HCT116 (cell line): Measurements from ENCODE around the gene GGA2. TPM values are rescaled to one million over a fixed set of nuclear protein-coding genes. Genes with fewer than 3 reads are reported as not detected.

ENCODE experiments used
- ATAC-seq: fragments of 200-7000 bp; cut with Tn5 transposase; 2 replicates; pipeline ENCODE4 v1.9.1; 2020; ENCODE audit warnings: mild to moderate bottlenecking, moderate library complexity
- BruUV-seq: library from RNA; stranded (reverse); fragments of 400-500 nt; replicated peaks from 2 replicates; lab custom pipeline; 2021; lab: Mats Ljungman, UMichigan
- CTCF ChIA-PET: fragments of 300-600 bp; sonication (Branson Sonifier 250); formaldehyde crosslinking; loops from one replicate; lab custom pipeline; 2021; ENCODE audit warnings: antibody characterized with exemption; lab: Charles Lee
- POLR2A ChIA-PET: fragments of 300-600, 350-600 bp; sonication (Branson Sonifier 250); formaldehyde crosslinking; loops from one replicate; lab custom pipeline; 2021; ENCODE audit warnings: antibody characterized with exemption; lab: Charles Lee
- RAD21 ChIA-PET, 2 experiments: fragments of 300-600 bp; sonication (Branson Sonifier 250); formaldehyde crosslinking; loops; one replicate each; lab custom pipeline; 2023; ENCODE audit warnings: low total read pairs in 2 of 2; ENCODE audit not compliant: uncharacterized antibody in 2 of 2, unreplicated experiment in 2 of 2, low non-redundant PET in 1 of 2; lab: Charles Lee
- DNase-seq: peaks from one replicate; pipeline ENCODE4 v3.0.0-alpha.2; 2010; ENCODE audit warnings: low read depth, low spot score
- H2AFZ ChIP-seq: fragments of 200-600 bp; shearing (Covaris generic), sonication (generic); 2 replicates; pipeline ENCODE4 v1.6.1; 2017; ENCODE audit warnings: low read depth, mixed run types, mixed read lengths, antibody characterized with exemption, low read length; ENCODE audit not compliant: poor library complexity, severe bottlenecking
- H3K27ac ChIP-seq: 2 replicates; pipeline ENCODE4 v1.5.1; 2012; ENCODE audit warnings: low read depth, low read length
- H3K27me3 ChIP-seq: fragments of 200-600 bp; sonication (generic); 2 replicates; pipeline ENCODE4 v1.6.1; 2016; ENCODE audit warnings: mixed run types, low read length, mixed read lengths; ENCODE audit not compliant: insufficient read depth
- H3K36me3 ChIP-seq, 2 experiments: fragments of 200-500 bp in 1 of 2; fragments of 200-600 bp in 1 of 2; sonication (Bioruptor generic) in 1 of 2; sonication (generic) in 1 of 2; 2 replicates each; pipeline versions ENCODE4 v1.5.1 to v1.6.1; 2014 to 2016; ENCODE audit warnings: low read length in 2 of 2, inconsistent platforms in 1 of 2, mixed read lengths in 1 of 2, mixed run types in 1 of 2; ENCODE audit not compliant: insufficient read depth in 2 of 2, control insufficient read depth in 1 of 2
- H3K4me1 ChIP-seq, 2 experiments: fragments of 200-600 bp in 1 of 2; sonication (generic) in 1 of 2; 2 replicates each; pipeline versions ENCODE4 v1.5.1 to v1.6.1; 2012 to 2017; ENCODE audit warnings: low read length in 2 of 2, inconsistent platforms in 1 of 2, mild to moderate bottlenecking in 1 of 2, mixed read lengths in 1 of 2, mixed run types in 1 of 2, moderate library complexity in 1 of 2; ENCODE audit not compliant: insufficient read depth in 2 of 2, control insufficient read depth in 1 of 2
- H3K4me2 ChIP-seq: fragments of 200-600 bp; sonication (generic); 2 replicates; pipeline ENCODE4 v1.6.1; 2017; ENCODE audit warnings: mixed run types, low read length, mixed read lengths
- H3K4me3 ChIP-seq, 2 experiments: fragments of 200-600 bp in 1 of 2; sonication (generic) in 1 of 2; replicated peaks in 1 of 2; 2 replicates each; pipeline ENCODE4 v1.5.1; 2011 to 2016; ENCODE audit warnings: low read length in 2 of 2, control low read depth in 1 of 2, low read depth in 1 of 2, mild to moderate bottlenecking in 1 of 2, mixed read lengths in 1 of 2, mixed run types in 1 of 2
- H3K79me2 ChIP-seq: fragments of 200-600 bp; sonication (generic); 2 replicates; pipeline ENCODE4 v1.6.1; 2017; ENCODE audit warnings: mild to moderate bottlenecking, mixed run types, low read length, moderate library complexity, mixed read lengths; ENCODE audit not compliant: insufficient read depth
- H3K9ac ChIP-seq: fragments of 200-600 bp; sonication (generic); 2 replicates; pipeline ENCODE4 v1.6.1; 2016; ENCODE audit warnings: low read length, mixed read lengths
- H3K9me2 ChIP-seq: fragments of 200-600 bp; sonication (generic), shearing (Covaris generic); 2 replicates; pipeline ENCODE4 v1.6.1; 2017; ENCODE audit warnings: mixed run types, mild to moderate bottlenecking, moderate library complexity; ENCODE audit not compliant: insufficient read depth
- H3K9me3 ChIP-seq, 2 experiments: fragments of 200-500 bp in 1 of 2; fragments of 200-600 bp in 1 of 2; sonication (Bioruptor generic) in 1 of 2; sonication (generic) in 1 of 2; 2 replicates each; pipeline ENCODE4 v1.6.1; 2014 to 2017; ENCODE audit warnings: low read length in 2 of 2, mixed read lengths in 2 of 2, inconsistent platforms in 1 of 2, low read depth in 1 of 2, mild to moderate bottlenecking in 1 of 2, mixed run types in 1 of 2, moderate library complexity in 1 of 2; ENCODE audit not compliant: control insufficient read depth in 1 of 2, insufficient read depth in 1 of 2
- H4K20me1 ChIP-seq: fragments of 200-600 bp; sonication (generic), shearing (Covaris generic); 2 replicates; pipeline ENCODE4 v1.6.1; 2017; ENCODE audit warnings: mixed run types, mild to moderate bottlenecking, moderate library complexity; ENCODE audit not compliant: insufficient read depth
- ATF3 ChIP-seq: IDR thresholded peaks from 2 replicates; pipeline ENCODE4 v1.6.1; 2012
- CEBPB ChIP-seq: IDR thresholded peaks from 2 replicates; pipeline ENCODE4 v1.6.1; 2012; ENCODE audit warnings: low read depth
- JUND ChIP-seq: IDR thresholded peaks from 2 replicates; pipeline ENCODE4 v1.6.1; 2012
- MAX ChIP-seq: IDR thresholded peaks from 2 replicates; pipeline ENCODE4 v1.6.1; 2012
- POLR2A ChIP-seq: IDR thresholded peaks from 2 replicates; pipeline ENCODE4 v1.7.0; 2011; ENCODE audit warnings: borderline replicate concordance; ENCODE audit not compliant: insufficient read depth, insufficient read length; ENCODE audit errors: extremely low read depth
- REST ChIP-seq: IDR thresholded peaks from 2 replicates; pipeline ENCODE4 v1.6.1; 2012; ENCODE audit warnings: low read depth
- SP1 ChIP-seq: IDR thresholded peaks from 2 replicates; pipeline ENCODE4 v1.6.1; 2012; ENCODE audit warnings: low read depth
- TCF7L2 ChIP-seq: IDR thresholded peaks from 2 replicates; pipeline ENCODE4 v1.7.0; 2011; ENCODE audit warnings: borderline replicate concordance, inconsistent platforms; ENCODE audit not compliant: insufficient read depth, insufficient read length; ENCODE audit errors: extremely low read depth
- YY1 ChIP-seq: IDR thresholded peaks from 2 replicates; pipeline ENCODE4 v1.6.1; 2011; ENCODE audit warnings: low read length, low read depth, moderate library complexity, mild to moderate bottlenecking; ENCODE audit not compliant: insufficient replicate concordance; ENCODE audit errors: extremely low read depth
- ZBTB33 ChIP-seq: IDR thresholded peaks from 2 replicates; pipeline ENCODE4 v1.6.1; 2011; ENCODE audit warnings: mild to moderate bottlenecking, low read length, moderate library complexity; ENCODE audit not compliant: insufficient replicate concordance; ENCODE audit errors: extremely low read depth
- ZNF274 ChIP-seq: fragments of 200-500 bp; sonication (Bioruptor generic); IDR thresholded peaks from 2 replicates; pipeline ENCODE4 v1.6.1; 2014; ENCODE audit warnings: mild to moderate bottlenecking, low read depth, low read length, inconsistent platforms
- intact Hi-C: fragments of 100-400 bp; cut with micrococcal nuclease; formaldehyde crosslinking; loops from 2 replicates; pipeline ENCODE4 v1.10.0; 2022
- total RNA-seq: library from RNA; stranded (reverse); gene quantifications from one replicate; pipeline ENCODE4 v1.2.1, GENCODE V29; 2021; ENCODE audit not compliant: unreplicated experiment

Gene GGA2
- total RNA-seq, 1 experiment from 2014 or later = 68.3 TPM

- TF ChIP-seq JUND (no peak), POLR2A (no peak), ZBTB33 (no peak), TCF7L2 (no peak)
- Histone ChIP-seq H4K20me1 (no peaks in the 10 kb centered on the region), H3K36me3 (peaks cover 34 to 39% of the 10 kb centered on the region in 2 experiments), H3K4me3 (no peak overlapping the region), H3K27me3 (no peaks in the 10 kb centered on the region), H3K9ac (no peak overlapping the region), H2AFZ (no peak overlapping the region), H3K4me2 (no peak overlapping the region), H3K9me2 (no peaks in the 10 kb centered on the region), H3K4me1 (peaks cover 4 to 9% of the 10 kb centered on the region in 2 experiments; a peak in 2 of 4 replicates), H3K27ac (no peak overlapping the region), H3K79me2 (peaks cover 40% of the 10 kb centered on the region), H3K9me3 (no peaks in the 10 kb centered on the region)
- ATAC-seq (no peak), DNase-seq (no peak)
- POLR2A ChIA-PET = no interaction called here
- CTCF ChIA-PET = no interaction called here
- RAD21 ChIA-PET = no interaction called here
- BruUV-seq = no TSS peak
- intact Hi-C loops = loop anchor here (10.0 kb wide), 1 partner anchor 983 kb away; the partner anchor contains the start of gene RBBP6
Observed at GRCh38 chr16:23552161-23552560, 41.9 kb upstream of the GGA2 start.

- ChIA-PET POLR2A (no interaction called here), RAD21 (no interaction called here), CTCF (no interaction called here)
- Histone ChIP-seq H3K9me2 (no peaks in the 10 kb centered on the region), H3K4me3 (no peak overlapping the region), H3K4me2 (no peak overlapping the region), H3K4me1 (no peaks in the 10 kb centered on the region), H2AFZ (no peak overlapping the region), H3K9me3 (no peaks in the 10 kb centered on the region), H3K27ac (no peak overlapping the region), H4K20me1 (no peaks in the 10 kb centered on the region), H3K27me3 (no peaks in the 10 kb centered on the region), H3K36me3 (peaks cover 40 to 43% of the 10 kb centered on the region in 2 experiments), H3K79me2 (peaks cover 18% of the 10 kb centered on the region; the same call in 1 of the 2 replicates), H3K9ac (no peak overlapping the region)
- intact Hi-C loops = loop anchor here (10.0 kb wide), 1 partner anchor 985 kb away; the partner anchor contains the start of gene RBBP6
- DNase-seq (no peak), ATAC-seq (no peak)
- BruUV-seq = no TSS peak
- no peak for TF ChIP-seq ATF3
- no peak for TF ChIP-seq ZNF274
- no peak for TF ChIP-seq YY1
- TF ChIP-seq REST = no peak
- TF ChIP-seq CEBPB = no peak
- TF ChIP-seq TCF7L2 = no peak
- no peak for TF ChIP-seq SP1
- TF ChIP-seq ZBTB33 = no peak
- no peak for TF ChIP-seq MAX
Observed at GRCh38 chr16:23549938-23550337, 39.6 kb upstream of the GGA2 start.
